ENCODE measurements around the gene P2RX4.
"Not testable (repeated sequence)": the region's sequence is repeated elsewhere in the genome, so short reads cannot be mapped to it uniquely, and the experiment has no call there.

The P2RX4 gene

GRCh38 chr12:121279071-121279375 is 69.1 kb downstream of the P2RX4 start:
- no peak for DNase-seq (ENCODE audit: low read depth)

GRCh38 chr12:121279507-121279915 is 69.6 kb downstream of the P2RX4 start:
- DNase-seq (ENCODE audit: low read depth), result no peak

GRCh38 chr12:121280531-121280930 is 70.6 kb downstream of the P2RX4 start:
- DNase-seq (ENCODE audit: low read depth), result not testable (repeated sequence)

GRCh38 chr12:121281116-121281515 is 71.2 kb downstream of the P2RX4 start:
- DNase-seq (ENCODE audit: low read depth), result not testable (repeated sequence)

GRCh38 chr12:121282072-121282742 is 72.3 kb downstream of the P2RX4 start:
- no peak for DNase-seq (ENCODE audit: low read depth)

- not testable (repeated sequence) for DNase-seq (ENCODE audit: low read depth)
Measured at GRCh38 chr12:121282910-121283309, 73.0 kb downstream of the P2RX4 start.

GRCh38 chr12:121283388-121283787 is 73.5 kb downstream of the P2RX4 start:
- DNase-seq (ENCODE audit: low read depth), result no peak
